Mucosa of rectum (tissue), 2 donors: Measurements from ENCODE around the gene NGF.

ENCODE experiments used
- H3K27ac ChIP-seq, 2 donors: one replicate each; pipeline ENCODE4 v1.7.0; 2013; ENCODE audit warnings: inconsistent platforms in 2 of 2, low read depth in 2 of 2, low read length in 2 of 2
- H3K27me3 ChIP-seq, 2 donors: one replicate each; pipeline ENCODE4 v1.7.0; 2013; ENCODE audit warnings: low read length in 2 of 2; ENCODE audit not compliant: control insufficient read depth in 2 of 2, insufficient read depth in 2 of 2
- H3K36me3 ChIP-seq, 2 donors: one replicate each; pipeline ENCODE4 v1.7.0; 2013; ENCODE audit warnings: low read length in 2 of 2; ENCODE audit not compliant: control insufficient read depth in 2 of 2, insufficient read depth in 2 of 2
- H3K4me1 ChIP-seq, 2 donors: one replicate each; pipeline ENCODE4 v1.7.0; 2013; ENCODE audit warnings: low read length in 2 of 2, mild to moderate bottlenecking in 1 of 2; ENCODE audit not compliant: control insufficient read depth in 2 of 2, insufficient read depth in 2 of 2
- H3K4me3 ChIP-seq, 2 donors: one replicate each; pipeline ENCODE4 v1.7.0; 2013; ENCODE audit warnings: low read length in 2 of 2
- H3K9ac ChIP-seq, 2 donors: one replicate each; pipeline ENCODE4 v1.7.0; 2013; ENCODE audit warnings: low read length in 2 of 2, low read depth in 1 of 2, mild to moderate bottlenecking in 1 of 2
- H3K9me3 ChIP-seq, 2 donors: one replicate each; pipeline ENCODE4 v1.7.0; 2013; ENCODE audit warnings: low read length in 2 of 2; ENCODE audit not compliant: control insufficient read depth in 2 of 2
- donor health status: healthy.
- donor health status: Normal muscosa, but diverticular disease.

Gene NGF

GRCh38 chr1:115338457-115338820 is 390 bp upstream of the NGF start:
- H3K9ac ChIP-seq: no peak overlapping the region
- H3K4me1 ChIP-seq: peaks cover 0 to 3% of the 10 kb centered on the region in 2 donors
- H3K4me3 ChIP-seq: no peak overlapping the region
- H3K27ac ChIP-seq: no peak overlapping the region
- H3K27me3 ChIP-seq: peaks cover 5 to 10% of the 10 kb centered on the region in 2 donors
- H3K36me3 ChIP-seq: no peaks in the 10 kb centered on the region
- H3K9me3 ChIP-seq: no peaks in the 10 kb centered on the region

GRCh38 chr1:115337276-115337632 is 795 bp downstream of the NGF start:
- H3K4me1 ChIP-seq: peaks cover 0 to 3% of the 10 kb centered on the region in 2 donors
- H3K4me3 ChIP-seq: peak overlapping the region; percentile 37 to 57
- no peaks in the 10 kb centered on the region for H3K9me3 ChIP-seq
- no peaks in the 10 kb centered on the region for H3K36me3 ChIP-seq
- peak overlapping the region in 1 of 2 donors; percentile 49 for H3K9ac ChIP-seq
- peaks cover 5 to 10% of the 10 kb centered on the region in 2 donors for H3K27me3 ChIP-seq
- H3K27ac ChIP-seq: no peak overlapping the region

- H3K4me1 ChIP-seq: peaks cover 0 to 3% of the 10 kb centered on the region in 2 donors
- H3K27me3 ChIP-seq: peaks cover 5 to 10% of the 10 kb centered on the region in 2 donors
- H3K9me3 ChIP-seq: no peaks in the 10 kb centered on the region
- no peak overlapping the region for H3K9ac ChIP-seq
- no peaks in the 10 kb centered on the region for H3K36me3 ChIP-seq
- H3K27ac ChIP-seq: no peak overlapping the region
- no peak overlapping the region for H3K4me3 ChIP-seq
Measured at GRCh38 chr1:115336741-115337140, 1.3 kb downstream of the NGF start.

GRCh38 chr1:115332813-115333608 is 5.0 kb downstream of the NGF start:
- no peak overlapping the region for H3K9ac ChIP-seq
- no peaks in the 10 kb centered on the region for H3K9me3 ChIP-seq
- peaks cover 4% of the 10 kb centered on the region in 2 donors for H3K27me3 ChIP-seq
- peaks cover 0 to 3% of the 10 kb centered on the region in 2 donors for H3K4me1 ChIP-seq
- no peak overlapping the region for H3K4me3 ChIP-seq
- peak overlapping the region in 1 of 2 donors; percentile 2 for H3K27ac ChIP-seq
- no peaks in the 10 kb centered on the region for H3K36me3 ChIP-seq

- Histone ChIP-seq H3K27me3 (peaks cover 0 to under 1% of the 10 kb centered on the region in 2 donors), H3K4me1 (no peaks in the 10 kb centered on the region), H3K9ac (no peak overlapping the region), H3K4me3 (no peak overlapping the region), H3K36me3 (no peaks in the 10 kb centered on the region), H3K27ac (peak overlapping the region in 1 of 2 donors; percentile 2), H3K9me3 (no peaks in the 10 kb centered on the region)
Measured at GRCh38 chr1:115331558-115332331, 6.3 kb downstream of the NGF start.

- Histone ChIP-seq H3K36me3 (no peaks in the 10 kb centered on the region), H3K27ac (no peak overlapping the region), H3K27me3 (no peaks in the 10 kb centered on the region), H3K4me1 (no peaks in the 10 kb centered on the region), H3K9ac (no peak overlapping the region), H3K9me3 (no peaks in the 10 kb centered on the region), H3K4me3 (no peak overlapping the region)
Measured at GRCh38 chr1:115330480-115331013, 7.5 kb downstream of the NGF start.

GRCh38 chr1:115329965-115330364 is 8.1 kb downstream of the NGF start:
- no peak overlapping the region for H3K27ac ChIP-seq
- no peaks in the 10 kb centered on the region for H3K9me3 ChIP-seq
- no peak overlapping the region for H3K4me3 ChIP-seq
- no peaks in the 10 kb centered on the region for H3K4me1 ChIP-seq
- H3K27me3 ChIP-seq: no peaks in the 10 kb centered on the region
- no peaks in the 10 kb centered on the region for H3K36me3 ChIP-seq
- H3K9ac ChIP-seq: no peak overlapping the region

- Histone ChIP-seq H3K27ac (no peak overlapping the region), H3K4me3 (no peak overlapping the region), H3K9me3 (no peaks in the 10 kb centered on the region), H3K4me1 (peaks cover 3 to 20% of the 10 kb centered on the region in 2 donors), H3K27me3 (no peaks in the 10 kb centered on the region), H3K36me3 (no peaks in the 10 kb centered on the region), H3K9ac (no peak overlapping the region)
Measured at GRCh38 chr1:115327270-115327669, 10.8 kb downstream of the NGF start.

GRCh38 chr1:115326419-115326818 is 11.6 kb downstream of the NGF start:
- Histone ChIP-seq H3K4me1 (peaks cover 3 to 24% of the 10 kb centered on the region in 2 donors), H3K27ac (no peak overlapping the region), H3K9ac (no peak overlapping the region), H3K4me3 (no peak overlapping the region), H3K9me3 (no peaks in the 10 kb centered on the region), H3K36me3 (no peaks in the 10 kb centered on the region), H3K27me3 (no peaks in the 10 kb centered on the region)

GRCh38 chr1:115325874-115326273 is 12.2 kb downstream of the NGF start:
- Histone ChIP-seq H3K9me3 (no peaks in the 10 kb centered on the region), H3K27me3 (no peaks in the 10 kb centered on the region), H3K36me3 (no peaks in the 10 kb centered on the region), H3K4me3 (no peak overlapping the region), H3K27ac (no peak overlapping the region), H3K4me1 (peaks cover 3 to 30% of the 10 kb centered on the region in 2 donors), H3K9ac (no peak overlapping the region)
